Mammary epithelial cell (primary cell): ENCODE results near the gene UAP1.

Experiments used
- EZH2 ChIP-seq: IDR thresholded peaks from 2 replicates; pipeline ENCODE4 v1.6.1; 2012; ENCODE audit warnings: low read length, inconsistent platforms, borderline replicate concordance
- TF ChIP-seq, protein P1 (sequence below), 2 donors: IDR thresholded peaks in 1 of 2; conservative IDR thresholded peaks in 1 of 2; 2 replicates each; pipeline ENCODE4 v1.5.1; 2011 to 2012; ENCODE audit warnings: inconsistent platforms in 2 of 2, low read length in 2 of 2, mild to moderate bottlenecking in 2 of 2, control low read depth in 1 of 2, low read depth in 1 of 2; ENCODE audit not compliant: insufficient read depth in 1 of 2; ENCODE audit errors: extremely low read depth in 1 of 2

DNA sequence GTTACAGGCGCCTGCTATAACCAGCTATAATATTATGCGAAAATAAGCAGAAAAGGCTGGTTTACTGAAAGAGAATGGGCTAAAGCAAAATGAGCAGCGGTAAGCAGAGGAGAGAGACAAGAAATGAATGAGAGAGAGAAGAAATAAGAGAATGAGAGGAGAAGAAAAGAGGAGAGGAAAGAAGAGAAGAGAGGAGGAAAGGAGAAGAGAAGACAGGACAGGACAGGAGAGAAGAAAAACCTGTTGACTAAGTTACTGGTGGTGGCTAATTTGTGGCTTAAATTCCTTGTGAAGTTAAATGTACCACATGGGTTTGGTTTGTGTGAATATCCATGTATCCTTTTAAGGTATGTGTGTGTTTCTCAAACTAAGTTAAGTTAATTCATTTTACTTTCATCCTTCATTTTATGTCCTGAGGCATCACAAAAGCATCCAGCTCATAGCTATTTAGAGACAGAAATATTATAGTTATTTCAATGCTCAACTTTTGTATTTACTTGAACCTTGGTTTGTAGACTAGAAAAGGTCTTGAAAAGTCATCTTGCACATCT lies 67.6 kb downstream of the UAP1 start:
- TF ChIP-seq, protein P1, sequence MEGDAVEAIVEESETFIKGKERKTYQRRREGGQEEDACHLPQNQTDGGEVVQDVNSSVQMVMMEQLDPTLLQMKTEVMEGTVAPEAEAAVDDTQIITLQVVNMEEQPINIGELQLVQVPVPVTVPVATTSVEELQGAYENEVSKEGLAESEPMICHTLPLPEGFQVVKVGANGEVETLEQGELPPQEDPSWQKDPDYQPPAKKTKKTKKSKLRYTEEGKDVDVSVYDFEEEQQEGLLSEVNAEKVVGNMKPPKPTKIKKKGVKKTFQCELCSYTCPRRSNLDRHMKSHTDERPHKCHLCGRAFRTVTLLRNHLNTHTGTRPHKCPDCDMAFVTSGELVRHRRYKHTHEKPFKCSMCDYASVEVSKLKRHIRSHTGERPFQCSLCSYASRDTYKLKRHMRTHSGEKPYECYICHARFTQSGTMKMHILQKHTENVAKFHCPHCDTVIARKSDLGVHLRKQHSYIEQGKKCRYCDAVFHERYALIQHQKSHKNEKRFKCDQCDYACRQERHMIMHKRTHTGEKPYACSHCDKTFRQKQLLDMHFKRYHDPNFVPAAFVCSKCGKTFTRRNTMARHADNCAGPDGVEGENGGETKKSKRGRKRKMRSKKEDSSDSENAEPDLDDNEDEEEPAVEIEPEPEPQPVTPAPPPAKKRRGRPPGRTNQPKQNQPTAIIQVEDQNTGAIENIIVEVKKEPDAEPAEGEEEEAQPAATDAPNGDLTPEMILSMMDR (conservative IDR thresholded peaks at IDR 0.05 in 1 of 2, IDR thresholded peaks at IDR 0.05 in 1 of 2; ENCODE audit: extremely low read depth in 1 of 2, insufficient read depth in 1 of 2, low read depth in 1 of 2, low read length in 2 of 2), result no peak
- no peak for TF ChIP-seq EZH2
